Activated CD8-positive, alpha-beta memory T cell treated with anti-CD3 and anti-CD28 coated beads for 4 hours (primary cell): ENCODE results near the gene ATP2C2.
A peak's percentile ranks its signal among the peaks of the same experiment; 100 is the strongest.

Experiments used
- DNase-seq, 2 donors: peaks; one replicate each; pipeline ENCODE4 v3.0.0-alpha.2; 2020; ENCODE audit warnings: low read depth in 2 of 2

The ATP2C2 gene

DNA sequence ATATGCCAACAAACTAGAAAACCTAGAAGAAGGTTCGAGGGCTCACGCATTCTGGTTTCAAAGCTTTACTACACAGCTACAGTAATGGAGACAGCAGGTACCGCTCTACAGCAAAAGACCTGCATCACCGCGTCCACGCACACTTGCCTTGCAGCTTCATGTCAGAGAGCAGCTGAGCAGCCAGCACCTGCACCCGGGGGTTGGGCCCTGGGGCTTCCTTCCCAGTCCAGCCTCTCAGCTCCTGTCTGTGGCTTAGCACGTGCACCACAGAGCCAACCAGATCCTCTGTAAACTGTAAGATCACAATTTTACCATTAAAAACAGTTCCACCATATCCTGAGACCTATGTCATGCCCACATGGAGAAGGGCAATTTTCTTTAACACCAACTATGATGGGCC, 120.8 kb downstream of the ATP2C2 start:
- no peak for DNase-seq

DNA sequence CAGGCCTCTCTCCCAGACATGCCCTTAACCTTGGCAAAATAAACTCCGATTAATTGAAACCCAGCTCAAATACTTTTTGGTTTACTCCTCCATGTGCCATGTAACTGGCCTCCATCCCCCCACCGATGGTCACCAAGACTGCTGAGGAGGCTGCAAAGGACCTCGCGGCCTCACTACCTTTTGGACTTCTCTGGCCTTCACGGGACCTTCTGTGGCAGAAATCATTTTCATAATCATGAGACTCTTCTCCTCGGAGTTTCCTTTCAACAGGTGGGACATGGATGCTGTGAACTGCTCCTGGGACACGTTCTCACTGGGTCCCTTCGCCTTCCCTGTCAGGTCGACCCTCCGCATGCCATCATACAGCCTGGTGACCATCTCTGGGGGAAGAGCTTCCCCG, 127.2 kb downstream of the ATP2C2 start:
- no peak for DNase-seq

GRCh38 chr16:84496991-84497390, 128.7 kb downstream of the ATP2C2 start:
- DNase-seq, result no peak

DNA sequence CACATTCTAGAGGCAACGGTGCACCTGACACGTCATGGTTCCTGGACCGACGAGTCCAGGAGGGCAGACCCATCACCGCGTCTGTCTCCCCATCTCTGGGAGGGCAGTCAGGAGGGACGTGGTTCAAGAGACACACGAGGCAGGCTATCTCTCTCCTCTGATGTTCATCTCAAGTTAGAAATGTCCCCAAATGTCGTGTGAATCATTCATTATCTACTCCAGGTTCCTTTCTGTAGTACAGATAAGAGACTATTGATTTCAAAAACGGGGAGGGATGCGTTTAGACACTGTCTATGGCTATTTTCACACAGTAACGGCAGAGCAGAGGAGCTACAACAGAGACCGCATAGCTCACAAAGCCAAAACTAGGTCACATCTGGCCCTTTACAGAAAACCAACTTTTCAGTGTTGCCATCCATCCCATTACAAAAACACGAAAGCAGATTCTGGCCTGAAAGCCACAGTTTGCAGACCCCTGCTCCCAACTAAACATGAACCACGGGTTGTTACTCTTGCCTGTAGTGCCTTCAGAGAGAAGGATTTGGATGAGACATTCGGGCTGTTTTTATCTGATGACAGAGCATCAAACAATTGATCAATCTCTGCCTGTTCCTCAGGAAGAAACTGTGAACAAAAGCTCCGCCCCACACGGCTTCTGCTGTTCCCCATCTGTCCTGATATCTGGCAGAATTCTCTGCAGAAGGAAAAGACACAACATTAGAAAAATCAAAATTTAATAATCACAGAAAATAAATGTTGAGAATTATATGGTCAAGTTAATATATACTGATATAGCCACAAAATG, 129.3 kb downstream of the ATP2C2 start:
- DNase-seq, result no peak

- no peak for DNase-seq
Observed at GRCh38 chr16:84498223-84498610, 129.9 kb downstream of the ATP2C2 start.

DNA sequence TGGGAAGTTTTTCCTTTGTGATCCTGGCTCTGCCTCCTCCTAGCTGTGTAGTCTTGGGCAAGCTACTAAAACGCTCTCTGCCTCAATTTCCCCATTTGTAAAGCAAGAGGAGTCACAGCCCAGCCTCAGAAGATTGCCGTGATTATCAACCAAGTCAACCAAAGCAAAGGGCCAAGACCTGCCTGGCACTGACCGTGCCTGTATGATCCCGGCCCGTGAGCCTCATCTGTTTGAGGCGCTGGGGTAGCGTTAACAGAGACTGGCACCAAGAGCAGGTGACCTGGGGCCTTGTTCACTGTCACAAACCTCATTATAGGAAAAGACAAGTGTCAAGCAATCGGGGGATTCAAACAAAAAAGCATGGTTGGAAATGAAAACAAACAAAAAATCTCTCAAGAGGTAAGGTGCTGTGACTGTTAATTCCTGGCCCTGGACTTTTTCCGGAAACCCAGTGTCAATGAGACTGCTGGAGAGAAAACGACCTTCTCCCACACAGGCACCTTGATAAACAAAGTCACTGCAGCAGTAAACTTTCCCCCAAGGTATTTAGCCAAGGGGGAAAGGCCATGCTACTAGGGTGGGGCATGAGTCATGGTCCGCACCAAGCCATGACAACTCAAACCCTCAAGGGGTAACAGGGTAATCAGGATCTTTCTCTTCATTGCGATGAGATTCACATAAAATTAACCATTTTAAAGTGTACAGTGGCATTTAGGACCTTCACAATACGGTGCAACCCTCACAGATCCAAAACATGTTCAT, 130.7 kb downstream of the ATP2C2 start:
- DNase-seq, result no peak

DNA sequence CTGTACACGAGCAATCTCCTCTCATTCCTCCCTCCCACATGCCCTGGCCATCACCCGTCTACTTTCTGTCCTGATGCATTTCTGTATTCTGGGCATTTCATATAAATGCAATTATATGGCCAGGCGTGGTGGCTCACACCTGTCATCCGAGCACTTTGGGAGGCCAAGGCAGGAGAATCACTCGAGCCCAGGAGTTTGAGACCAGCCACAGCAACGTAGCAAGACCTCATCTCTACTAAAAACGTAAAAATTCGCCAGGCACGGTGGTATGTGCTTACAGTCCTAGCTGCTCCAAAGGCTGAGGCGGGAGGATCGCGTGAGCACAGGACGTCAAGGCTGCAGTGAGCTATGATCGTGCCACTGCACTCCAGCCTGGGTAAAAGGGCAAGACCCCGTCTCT, 131.3 kb downstream of the ATP2C2 start:
- DNase-seq, result no peak

GRCh38 chr16:84500531-84500930, 132.2 kb downstream of the ATP2C2 start:
- no peak for DNase-seq

GRCh38 chr16:84501077-84501735, 132.9 kb downstream of the ATP2C2 start:
- no peak for DNase-seq

DNA sequence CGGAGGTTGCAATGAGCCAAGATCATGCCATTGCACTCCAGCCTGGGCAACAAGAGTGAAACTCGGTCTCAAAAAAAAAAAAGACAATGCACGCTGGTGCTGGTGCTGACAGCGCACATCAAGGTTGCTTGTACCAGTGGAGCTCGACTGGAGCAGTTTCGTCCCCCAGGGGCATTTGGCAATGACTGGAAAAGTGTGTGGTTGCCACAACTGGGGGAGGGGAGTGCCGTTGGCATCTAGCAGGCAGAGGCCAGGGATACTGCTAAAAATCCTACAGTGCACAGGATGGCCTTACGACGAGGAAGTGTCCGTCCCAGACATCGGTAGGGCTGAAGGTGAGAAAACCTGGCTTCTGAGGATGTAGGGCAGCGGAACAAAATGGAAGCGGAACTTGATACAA, 133.7 kb downstream of the ATP2C2 start:
- DNase-seq, result no peak

DNA sequence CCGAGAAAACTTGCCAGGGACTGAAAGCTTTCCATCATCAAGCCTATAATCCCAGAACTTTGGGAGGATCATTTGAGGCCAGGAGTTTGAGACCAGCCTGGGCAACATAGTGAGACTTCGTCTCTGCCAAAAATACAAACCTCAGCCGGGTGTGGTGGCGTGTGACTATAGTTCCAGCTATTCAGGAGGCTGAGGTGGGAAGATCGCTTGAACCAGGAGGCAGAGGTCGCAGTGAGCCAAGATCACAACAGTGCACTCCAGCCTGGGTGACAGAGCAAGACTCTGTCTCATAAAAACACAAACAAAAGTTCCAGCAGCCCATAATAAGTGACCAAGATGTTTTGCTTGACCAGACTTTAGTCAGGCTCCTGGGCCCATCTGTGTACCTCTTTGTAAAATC, 134.2 kb downstream of the ATP2C2 start:
- no peak for DNase-seq

GRCh38 chr16:84503751-84504395, 135.5 kb downstream of the ATP2C2 start:
- DNase-seq, result no peak

GRCh38 chr16:84504420-84505248, 136.3 kb downstream of the ATP2C2 start, which contains the start of gene MEAK7:
TSS of gene MEAK7 (minus strand) at chr16:84504659. CDS start at chr16:84498086, 6,573 bp downstream.
- DNase-seq, result peak; percentile 87 to 94

GRCh38 chr16:84505249-84506187, 137.2 kb downstream of the ATP2C2 start:
- DNase-seq, result no peak

DNA sequence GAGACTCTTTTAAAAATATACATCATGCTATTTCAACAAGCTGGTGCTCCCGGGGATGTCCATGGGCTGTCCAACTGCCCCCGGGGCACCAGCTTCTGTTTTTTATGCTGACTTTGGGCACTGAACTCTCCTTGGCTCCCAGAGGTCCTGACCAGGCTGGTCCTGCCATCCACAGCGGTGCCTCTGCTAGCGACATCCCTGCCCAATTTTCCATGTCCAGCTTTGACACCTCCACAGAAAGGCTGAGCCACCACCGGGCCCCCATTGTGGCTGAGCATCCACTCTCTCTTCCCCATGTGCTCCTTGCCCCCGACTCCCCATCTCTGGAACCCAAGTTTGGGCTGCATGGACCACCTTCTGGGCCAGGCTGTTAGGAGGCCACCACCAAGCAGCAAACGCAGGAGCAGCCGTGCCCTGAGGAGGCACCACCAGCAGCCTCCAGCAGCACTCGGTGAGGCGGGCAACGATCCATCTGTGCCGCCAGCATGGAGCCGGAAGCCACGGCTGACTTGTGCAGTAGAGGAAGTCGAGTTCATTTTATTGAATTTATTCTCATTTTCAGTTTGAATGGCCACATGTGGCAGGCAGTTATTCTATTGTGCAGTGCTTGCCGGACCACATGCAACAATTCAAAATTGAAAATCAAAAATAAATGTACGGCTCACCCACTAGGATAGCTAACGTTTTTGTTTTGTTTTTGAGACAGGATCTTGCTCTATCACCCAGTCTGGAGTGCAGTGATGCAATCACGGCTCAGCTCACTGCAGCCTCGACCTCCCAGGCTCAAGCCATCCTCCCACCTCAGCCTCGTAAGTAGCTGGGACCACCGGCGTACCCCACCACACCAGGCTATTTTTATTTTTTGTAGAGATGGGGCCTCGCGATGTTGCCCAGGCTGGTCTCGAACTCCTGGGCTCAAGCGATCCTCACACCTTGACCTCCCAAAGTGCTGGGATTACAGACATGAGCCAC, 139.0 kb downstream of the ATP2C2 start:
- DNase-seq, result no peak

DNA sequence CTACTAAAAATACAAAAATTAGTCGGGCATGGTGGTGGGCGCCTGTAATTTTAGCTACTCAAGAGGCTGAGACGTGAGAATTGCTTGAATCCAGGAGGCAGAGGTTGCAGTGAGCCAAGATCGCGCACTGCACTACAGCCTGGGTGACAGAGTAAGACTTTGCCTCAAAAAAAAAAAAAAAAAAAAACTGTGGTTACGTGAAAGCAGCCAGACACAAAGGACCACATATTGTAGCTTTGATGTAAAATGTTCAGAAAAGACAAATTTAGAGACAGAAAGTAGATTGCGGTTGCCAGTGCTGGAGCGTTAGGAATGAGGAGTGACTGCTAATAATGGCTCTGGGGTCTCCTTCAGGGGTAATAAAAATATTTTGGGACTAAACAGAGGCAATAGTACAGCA, 140.2 kb downstream of the ATP2C2 start:
- DNase-seq, result no peak

- no peak for DNase-seq
Observed at GRCh38 chr16:84509032-84509950, 141.0 kb downstream of the ATP2C2 start.
